ENCODE measurements around the gene NKD2. TPM values are rescaled to one million over a fixed set of nuclear protein-coding genes. Genes with fewer than 3 reads are reported as not detected.

Gene NKD2
- total RNA-seq, 1 experiment from 2014 or later = not detected

DNA sequence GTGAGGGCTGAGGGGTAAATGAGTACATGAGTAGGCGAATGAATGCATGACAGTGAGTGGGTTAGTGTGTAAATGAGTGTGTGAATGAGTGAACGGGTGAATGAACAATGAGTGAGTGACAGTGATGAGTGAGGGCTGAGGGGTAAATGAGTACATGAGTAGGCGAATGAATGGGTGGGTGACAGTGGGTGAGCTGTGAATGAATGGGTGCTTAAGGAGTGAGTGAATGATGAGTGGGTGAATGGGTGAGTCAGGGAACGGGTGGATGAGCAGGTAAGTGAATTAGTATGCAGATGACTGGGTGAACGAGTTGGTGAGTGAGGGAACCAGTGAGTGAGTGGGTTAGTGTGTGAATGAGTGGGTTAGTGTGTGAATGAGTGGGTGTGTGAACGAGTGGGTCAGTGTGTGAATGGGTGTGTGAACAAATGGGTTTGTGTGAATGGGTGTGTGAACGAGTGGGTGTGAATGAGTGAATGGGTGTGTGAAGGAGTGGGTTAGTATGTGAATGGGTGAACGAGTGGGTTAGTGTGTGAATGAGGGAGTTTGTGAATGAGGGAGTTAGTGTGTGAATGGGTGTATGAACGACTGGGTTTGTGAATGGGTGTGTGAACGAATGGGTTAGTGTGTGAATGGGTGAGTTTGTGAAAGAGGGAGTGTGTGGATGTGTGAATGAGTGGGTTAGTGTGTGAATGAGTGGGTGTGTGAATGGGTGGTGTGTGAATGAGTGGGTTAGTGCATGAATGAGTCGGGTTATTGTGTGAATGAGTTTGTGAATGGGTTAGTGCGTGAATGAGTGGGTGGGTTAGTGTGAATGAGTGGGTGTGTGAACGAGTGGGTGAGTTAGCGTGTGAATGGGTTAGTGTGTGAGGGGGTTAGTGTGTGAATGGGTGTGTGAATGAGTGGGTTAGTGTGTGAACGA is 32.9 kb downstream of the NKD2 start:
- Histone ChIP-seq H3K4me3 (no peak overlapping the region), H3K4me1 (no peaks in the 10 kb centered on the region), H3K9me3 (replicated peaks) (no peaks in the 10 kb centered on the region), H3K27me3 (no peaks in the 10 kb centered on the region), H3K36me3 (no peaks in the 10 kb centered on the region), H3K27ac (no peak overlapping the region)
- no peak for DNase-seq

DNA sequence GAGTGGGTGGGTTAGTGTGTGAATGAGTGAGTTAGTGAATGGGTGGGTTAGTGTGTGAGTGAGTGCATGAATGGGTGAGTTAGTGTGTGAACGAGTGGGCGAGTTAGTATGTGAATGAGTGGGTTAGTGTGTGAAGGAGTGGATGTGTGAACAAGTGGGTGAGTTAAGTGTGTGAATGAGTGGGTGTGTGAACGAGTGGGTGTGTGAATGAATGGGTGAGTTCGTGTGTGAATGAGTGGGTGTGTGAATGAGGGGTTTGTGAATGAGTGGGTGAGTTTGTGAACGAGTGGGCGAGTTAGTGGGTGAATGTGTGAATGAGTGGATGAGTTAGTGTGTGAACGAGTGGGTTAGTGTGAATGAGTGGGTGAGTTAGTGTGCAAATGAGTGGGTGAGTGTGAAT is 34.0 kb downstream of the NKD2 start:
- Histone ChIP-seq H3K36me3 (no peaks in the 10 kb centered on the region), H3K4me3 (no peak overlapping the region), H3K4me1 (no peaks in the 10 kb centered on the region), H3K27me3 (no peaks in the 10 kb centered on the region), H3K27ac (no peak overlapping the region), H3K9me3 (replicated peaks) (no peaks in the 10 kb centered on the region)
- no peak for DNase-seq

DNA sequence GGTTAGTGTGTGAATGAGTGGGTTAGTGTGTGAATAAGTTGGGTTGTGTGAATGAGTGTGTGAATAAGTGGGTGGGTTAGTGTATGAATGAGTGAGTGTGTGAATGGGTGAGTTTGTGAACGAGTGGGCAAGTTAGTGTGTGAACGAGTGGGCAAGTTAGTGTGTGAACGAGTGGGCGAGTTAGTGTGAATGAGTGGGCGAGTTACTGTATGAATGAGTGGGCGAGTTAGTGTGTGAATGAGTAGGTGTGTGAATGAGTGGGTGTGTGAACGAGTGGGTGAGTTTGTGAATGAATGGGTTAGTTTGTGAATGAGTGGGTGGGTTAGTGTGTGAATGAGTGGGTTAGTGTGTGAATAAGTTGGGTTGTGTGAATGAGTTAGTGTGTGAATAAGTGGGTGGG is 34.7 kb downstream of the NKD2 start:
- Histone ChIP-seq H3K36me3 (no peaks in the 10 kb centered on the region), H3K27ac (no peak overlapping the region), H3K9me3 (replicated peaks) (no peaks in the 10 kb centered on the region), H3K4me3 (no peak overlapping the region), H3K27me3 (no peaks in the 10 kb centered on the region), H3K4me1 (no peaks in the 10 kb centered on the region)
- no peak for DNase-seq

DNA sequence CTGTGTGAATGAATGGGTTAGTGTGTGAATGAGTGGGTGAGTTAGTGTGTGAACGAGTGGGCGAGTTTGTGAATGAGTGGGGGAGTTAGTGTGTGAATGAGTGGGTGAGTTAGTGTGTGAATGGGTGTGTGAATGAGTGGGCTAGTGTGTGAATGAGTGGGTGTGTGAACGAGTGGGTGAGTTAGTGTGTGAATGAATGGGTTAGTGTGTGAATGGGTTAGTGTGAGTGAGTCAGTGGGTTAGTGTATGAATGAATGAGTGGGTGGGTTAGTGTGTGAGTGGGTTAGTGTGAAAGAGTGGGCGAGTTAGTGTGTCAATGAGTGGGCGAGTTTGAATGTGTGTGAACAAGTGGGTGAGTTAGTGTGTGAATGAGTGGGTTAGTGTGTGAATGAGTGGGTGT is 35.5 kb downstream of the NKD2 start:
- H3K4me1 ChIP-seq = no peaks in the 10 kb centered on the region
- DNase-seq = no peak
- no peaks in the 10 kb centered on the region for H3K36me3 ChIP-seq
- no peak overlapping the region for H3K4me3 ChIP-seq
- H3K27ac ChIP-seq = no peak overlapping the region
- no peaks in the 10 kb centered on the region for H3K27me3 ChIP-seq
- no peaks in the 10 kb centered on the region for H3K9me3 ChIP-seq (replicated peaks)

DNA sequence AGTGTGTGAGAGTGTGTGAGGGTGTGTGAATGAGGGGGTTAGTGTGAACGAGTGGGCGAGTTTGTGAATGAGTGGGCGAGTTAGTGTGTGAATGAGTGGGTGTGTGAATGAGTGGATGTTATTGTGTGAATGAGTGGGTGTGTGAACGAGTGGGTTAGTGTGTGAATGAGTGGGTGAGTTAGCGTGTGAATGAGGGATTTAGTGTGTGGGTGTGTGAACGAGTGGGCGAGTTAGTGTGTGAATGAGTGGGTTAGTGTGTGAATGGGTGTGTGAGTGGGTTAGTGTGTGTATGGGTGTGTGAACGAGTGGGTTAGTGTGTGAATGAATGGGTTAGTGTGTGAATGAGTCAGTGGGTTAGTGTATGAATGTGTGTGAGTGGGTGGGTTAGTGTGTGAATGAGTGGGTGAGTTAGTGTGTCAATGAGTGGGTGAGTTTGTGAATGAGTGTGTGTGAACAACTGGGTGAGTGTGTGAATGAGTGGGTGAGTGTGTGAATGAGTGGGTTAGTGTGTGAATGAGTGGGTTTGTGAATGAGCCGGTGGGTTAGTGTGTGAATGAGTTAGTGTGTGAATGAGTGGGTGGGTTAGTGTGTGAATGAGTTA is 37.5 kb downstream of the NKD2 start:
- no peaks in the 10 kb centered on the region for H3K27me3 ChIP-seq
- H3K27ac ChIP-seq = no peak overlapping the region
- H3K36me3 ChIP-seq = no peaks in the 10 kb centered on the region
- H3K4me1 ChIP-seq = no peaks in the 10 kb centered on the region
- no peak overlapping the region for H3K4me3 ChIP-seq
- no peak for DNase-seq
- no peaks in the 10 kb centered on the region for H3K9me3 ChIP-seq (replicated peaks)

DNA sequence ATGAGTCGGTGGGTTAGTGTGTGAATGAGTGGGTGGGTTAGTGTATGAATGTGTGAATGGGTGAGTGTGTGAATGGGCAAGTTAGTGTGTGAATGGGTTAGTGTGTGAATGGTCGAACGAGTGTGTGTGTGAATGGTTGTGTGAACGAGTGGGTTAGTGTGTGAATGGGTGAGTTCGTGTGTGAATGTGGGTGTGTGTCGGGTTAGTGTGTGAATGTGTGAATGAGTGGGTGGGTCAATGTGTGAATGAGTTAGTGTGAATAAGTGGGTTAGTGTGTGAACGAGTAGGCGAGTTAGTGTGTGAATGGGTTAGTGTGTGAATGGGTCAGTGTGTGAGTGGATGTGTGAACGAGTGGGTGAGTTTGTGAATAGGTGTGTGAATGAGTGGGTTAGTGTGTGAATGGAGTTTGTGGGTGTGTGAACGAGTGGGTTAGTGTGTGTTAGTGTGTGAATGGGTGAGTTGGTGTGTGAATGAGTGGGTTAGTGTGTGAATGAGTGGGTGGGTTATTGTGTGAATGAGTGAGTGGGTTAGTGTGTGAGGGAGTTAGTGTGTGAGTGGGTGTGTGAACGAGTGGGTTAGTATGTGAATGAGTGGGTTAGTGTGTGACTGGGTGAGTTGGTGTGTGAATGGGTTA is 38.8 kb downstream of the NKD2 start:
- no peaks in the 10 kb centered on the region for H3K36me3 ChIP-seq
- no peak for DNase-seq
- H3K9me3 ChIP-seq (replicated peaks) = no peaks in the 10 kb centered on the region

DNA sequence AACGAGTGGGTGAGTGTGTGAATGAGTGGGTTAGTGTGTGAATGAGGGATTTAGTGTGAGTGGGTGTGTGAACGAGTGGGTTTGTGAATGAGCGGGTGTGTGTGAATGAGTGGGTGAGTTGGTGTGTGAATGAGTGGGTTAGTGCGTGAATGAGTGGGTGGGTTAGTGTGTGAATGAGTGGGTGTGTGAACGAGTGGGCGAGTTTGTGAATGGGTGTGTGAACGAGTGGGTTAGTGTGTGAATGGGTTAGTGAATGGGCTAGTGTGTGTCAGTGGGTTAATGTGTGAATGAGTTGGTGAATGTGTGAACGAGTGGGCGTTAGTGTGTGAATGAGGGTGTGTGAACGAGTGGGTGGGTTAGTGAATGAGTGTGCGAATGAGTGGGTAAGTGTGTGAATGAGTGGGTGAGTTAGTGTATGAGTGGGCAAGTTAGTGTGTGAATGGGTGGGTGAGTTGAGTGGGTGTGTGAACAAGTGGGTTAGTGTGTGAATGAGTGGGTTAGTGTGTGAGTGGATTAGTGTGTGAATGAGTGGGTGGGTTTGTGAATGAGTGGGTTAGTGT is 39.6 kb downstream of the NKD2 start:
- Histone ChIP-seq H3K4me1 (no peaks in the 10 kb centered on the region), H3K27me3 (no peaks in the 10 kb centered on the region), H3K9me3 (replicated peaks) (no peaks in the 10 kb centered on the region), H3K27ac (no peak overlapping the region), H3K4me3 (no peak overlapping the region), H3K36me3 (no peaks in the 10 kb centered on the region)
- no peak for DNase-seq

More for the DNA sequence above, 38.8 kb downstream of the NKD2 start:
- Histone ChIP-seq H3K27ac (no peak overlapping the region), H3K4me1 (no peaks in the 10 kb centered on the region), H3K4me3 (no peak overlapping the region), H3K27me3 (no peaks in the 10 kb centered on the region)

DNA sequence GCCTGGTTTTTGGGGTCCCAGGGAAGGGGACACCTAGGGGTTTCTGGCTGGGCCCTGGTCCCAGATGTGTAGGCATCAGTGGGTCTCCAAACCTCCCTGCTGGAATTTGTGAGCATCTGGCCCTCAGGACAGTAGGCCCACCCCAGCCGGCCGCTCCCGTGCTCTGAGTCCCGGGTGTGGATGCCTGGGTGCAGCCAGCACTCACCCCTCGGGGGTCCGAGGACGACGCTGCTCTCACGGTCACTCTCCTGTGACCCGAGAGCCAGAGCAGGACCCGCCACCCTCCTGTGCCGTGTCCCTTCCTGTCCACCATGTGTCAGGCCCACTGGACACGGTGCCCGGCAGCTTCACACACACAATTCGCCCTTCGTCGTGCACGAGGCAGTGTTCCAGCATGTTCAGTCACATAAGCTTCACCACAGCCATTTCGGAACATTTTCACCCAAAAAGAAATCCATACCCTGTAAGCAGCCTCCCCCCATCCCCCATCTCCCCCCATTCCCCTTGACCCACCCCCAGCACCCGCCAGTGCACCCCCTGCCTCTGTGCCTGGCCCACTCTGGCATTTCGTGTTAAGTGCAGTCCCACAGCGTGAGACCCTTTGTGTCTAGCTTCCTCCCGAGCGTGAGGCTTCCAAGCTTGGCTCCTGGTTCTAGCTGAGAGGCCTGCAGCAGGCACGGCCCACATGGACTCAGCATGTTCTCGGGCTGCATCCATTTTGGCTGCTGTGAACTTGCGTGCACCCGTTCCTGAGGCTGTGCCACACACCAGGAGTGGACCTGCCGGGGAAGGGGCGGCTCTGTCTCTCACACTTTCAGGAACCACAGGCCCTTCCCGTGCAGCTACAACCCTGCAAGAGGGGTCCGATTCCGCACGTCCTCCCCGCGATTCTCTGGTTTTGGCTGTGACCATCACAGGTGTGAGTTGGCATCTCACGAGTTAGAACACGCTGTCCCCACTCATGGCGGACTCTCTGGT is 40.5 kb downstream of the NKD2 start:
- no peak for DNase-seq
- H3K27ac ChIP-seq = no peak overlapping the region
- no peaks in the 10 kb centered on the region for H3K9me3 ChIP-seq (replicated peaks)
- H3K4me3 ChIP-seq = no peak overlapping the region
- H3K36me3 ChIP-seq = no peaks in the 10 kb centered on the region
- no peaks in the 10 kb centered on the region for H3K27me3 ChIP-seq
- no peaks in the 10 kb centered on the region for H3K4me1 ChIP-seq

DNA sequence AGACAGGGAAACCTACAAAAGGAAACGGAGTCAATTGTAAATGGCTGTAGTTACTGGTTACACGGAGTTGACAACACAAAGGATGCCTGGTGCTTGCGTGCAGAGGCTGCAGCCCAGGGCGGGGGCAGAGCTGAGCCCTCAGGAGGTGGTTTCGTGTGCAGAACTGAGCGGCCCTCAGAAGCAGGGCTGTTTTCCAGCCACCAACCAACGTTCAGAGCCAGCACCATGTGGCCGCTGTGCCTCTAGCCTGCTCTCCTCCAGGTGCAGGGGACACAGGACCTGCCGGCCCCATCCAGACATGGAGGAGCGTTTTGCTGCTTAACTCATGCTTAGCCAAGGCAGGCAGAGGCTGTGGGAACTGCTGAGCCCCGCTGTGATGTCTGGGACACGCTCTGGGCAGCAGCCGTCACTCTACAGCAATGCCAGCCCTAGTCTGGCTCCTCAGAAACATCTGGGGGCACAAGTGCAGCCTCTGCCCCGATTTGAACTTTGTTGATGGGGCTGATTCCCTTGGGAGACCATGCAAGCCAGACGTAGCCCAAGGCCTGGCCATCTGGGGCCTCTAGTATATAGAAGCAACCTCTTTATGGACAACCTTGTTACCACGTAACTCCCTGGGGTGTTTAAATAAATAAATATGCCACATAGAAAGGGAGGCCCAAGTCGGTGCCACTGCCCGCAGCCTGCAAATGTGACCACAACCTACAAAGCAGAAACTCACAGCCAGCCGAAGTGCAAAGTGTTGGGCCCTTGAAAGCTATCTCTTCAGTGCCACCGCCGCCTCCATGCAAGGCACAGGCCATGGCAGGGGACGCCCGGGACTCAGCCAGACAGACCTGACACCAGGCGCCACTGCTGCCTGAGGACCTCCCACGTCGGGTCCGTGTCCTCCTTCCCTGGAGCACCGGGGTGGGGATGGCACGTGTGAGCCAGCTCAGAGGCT is 42.1 kb downstream of the NKD2 start:
- Histone ChIP-seq H3K27ac (no peak overlapping the region), H3K4me3 (no peak overlapping the region), H3K27me3 (no peaks in the 10 kb centered on the region), H3K4me1 (no peaks in the 10 kb centered on the region), H3K36me3 (no peaks in the 10 kb centered on the region), H3K9me3 (replicated peaks) (no peaks in the 10 kb centered on the region)
- DNase-seq = no peak

DNA sequence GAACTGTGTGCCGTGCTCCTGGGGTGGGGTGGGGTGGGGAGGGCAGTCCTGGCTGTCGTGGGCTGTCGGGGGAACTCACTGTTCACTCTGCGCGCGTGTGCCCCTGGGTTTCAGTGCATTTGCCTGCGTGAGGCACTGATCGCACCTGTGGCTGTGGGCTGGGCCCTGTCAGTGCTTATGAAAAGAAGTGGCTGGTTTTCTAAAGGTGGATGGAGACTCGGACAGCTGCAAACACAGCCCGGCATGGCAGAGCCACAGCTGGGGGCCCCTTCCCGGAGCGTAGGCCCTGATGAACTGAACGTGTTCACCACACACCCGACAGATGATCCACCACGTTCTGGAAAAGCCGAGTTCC is 42.7 kb downstream of the NKD2 start:
- Histone ChIP-seq H3K36me3 (no peaks in the 10 kb centered on the region), H3K4me3 (no peak overlapping the region), H3K9me3 (replicated peaks) (no peaks in the 10 kb centered on the region), H3K27me3 (no peaks in the 10 kb centered on the region), H3K4me1 (no peaks in the 10 kb centered on the region), H3K27ac (no peak overlapping the region)
- DNase-seq = peak; percentile 13 to 20

DNA sequence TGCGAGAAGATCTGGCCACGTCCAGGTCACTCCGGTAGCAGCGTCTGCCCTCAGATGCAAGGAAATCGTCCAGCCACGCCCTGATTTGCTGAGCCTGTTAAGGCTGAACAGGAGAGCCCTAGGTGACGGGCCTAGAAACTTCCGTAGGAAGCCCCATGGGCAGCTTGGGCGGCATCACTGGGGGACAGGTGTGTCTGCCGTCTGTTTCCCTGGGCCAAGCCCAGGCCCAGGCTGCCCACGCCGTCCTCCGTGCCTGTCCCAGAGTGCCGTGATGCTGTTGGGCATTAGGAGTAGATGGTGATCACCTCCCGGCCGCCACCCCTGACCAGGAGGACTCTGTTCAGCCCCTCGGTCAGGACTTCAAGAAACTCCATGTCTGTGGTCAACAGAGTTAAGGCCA is 43.5 kb downstream of the NKD2 start:
- Histone ChIP-seq H3K36me3 (no peaks in the 10 kb centered on the region), H3K9me3 (replicated peaks) (no peaks in the 10 kb centered on the region), H3K27ac (no peak overlapping the region), H3K4me3 (no peak overlapping the region), H3K4me1 (no peaks in the 10 kb centered on the region), H3K27me3 (no peaks in the 10 kb centered on the region)
- no peak for DNase-seq

DNA sequence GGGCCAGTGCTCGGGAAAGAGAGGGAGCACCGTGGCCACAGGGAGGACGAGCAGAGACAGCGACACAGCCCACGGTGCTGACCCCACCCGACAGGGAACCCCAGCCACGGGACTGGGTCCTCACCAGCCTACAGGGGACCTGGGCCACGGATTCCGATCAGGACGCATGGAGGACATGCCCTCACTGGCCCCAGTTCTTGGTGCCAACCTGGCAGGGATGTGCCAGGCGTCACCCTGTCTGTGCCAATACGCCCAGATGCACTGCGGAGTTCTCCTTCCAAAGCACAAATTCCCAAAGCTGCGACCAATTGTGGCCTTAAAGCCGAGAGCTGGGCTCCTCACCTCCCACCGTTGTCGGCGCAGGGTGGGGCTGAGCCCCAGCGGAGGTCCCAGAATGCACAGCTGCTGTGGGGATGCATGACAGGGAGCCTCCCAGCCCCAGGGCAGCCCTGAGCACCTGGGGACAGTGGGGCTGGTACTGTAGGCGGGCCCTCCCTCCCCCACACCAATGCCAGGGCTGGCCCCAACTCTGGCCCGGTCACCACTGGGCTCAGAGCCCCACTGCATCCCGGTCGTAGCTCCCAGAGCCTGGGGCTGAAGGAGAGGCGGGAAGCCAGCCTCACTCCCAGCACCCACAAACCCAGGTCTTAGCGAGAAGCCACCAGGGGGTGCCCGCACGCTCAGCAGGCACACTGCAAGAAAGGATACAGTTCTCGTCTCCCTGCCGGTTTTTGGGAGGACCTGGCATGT is 44.2 kb downstream of the NKD2 start:
- Histone ChIP-seq H3K36me3 (no peaks in the 10 kb centered on the region), H3K4me3 (no peak overlapping the region), H3K9me3 (replicated peaks) (no peaks in the 10 kb centered on the region), H3K4me1 (no peaks in the 10 kb centered on the region), H3K27me3 (no peaks in the 10 kb centered on the region), H3K27ac (no peak overlapping the region)
- DNase-seq = no peak

Data from SJCRH30 (cell line).